Colonic mucosa (tissue), 4 donors: ENCODE results near the gene EVA1C. TPM values are rescaled to one million over a fixed set of nuclear protein-coding genes. Genes with fewer than 3 reads are reported as not detected.
"Not testable (repeated sequence)": the region's sequence is repeated elsewhere in the genome, so short reads cannot be mapped to it uniquely, and the experiment has no call there.

ENCODE experiments used
- DNase-seq: peaks from one replicate; pipeline ENCODE4 v3.0.0-alpha.2; 2020
- H3K27ac ChIP-seq: fragments of 200-600 bp; one replicate; pipeline ENCODE4 v1.8.0; 2021
- H3K27me3 ChIP-seq: fragments of 200-600 bp; one replicate; pipeline ENCODE4 v1.8.0; 2021
- H3K36me3 ChIP-seq: fragments of 200-600 bp; one replicate; pipeline ENCODE4 v1.8.0; 2021
- H3K4me1 ChIP-seq: fragments of 200-600 bp; one replicate; pipeline ENCODE4 v1.8.0; 2021; ENCODE audit warnings: mild to moderate bottlenecking
- H3K4me3 ChIP-seq: fragments of 200-600 bp; one replicate; pipeline ENCODE4 v1.8.0; 2021
- H3K9ac ChIP-seq, 2 donors: one replicate each; pipeline ENCODE4 v1.7.0; 2013; ENCODE audit warnings: control low read depth in 2 of 2, low read depth in 2 of 2, low read length in 2 of 2
- H3K9me3 ChIP-seq: fragments of 200-600 bp; one replicate; pipeline ENCODE4 v1.8.0; 2021
- intact Hi-C: fragments of 100-400 bp; cut with DNase I; formaldehyde crosslinking; loops from one replicate; pipeline ENCODE4 v1.14.1; 2022
- total RNA-seq, 2 donors: library from RNA; stranded (reverse); fragmentation: NEBNext Ultra II Directional in 1 of 2; extraction: Animal tissue kit (Norgen Biotek cat#: 25700) in 1 of 2; gene quantifications; one replicate each; pipeline ENCODE4 v1.2.1, GENCODE V29; 2021
- TF ChIP-seq, protein P1 (sequence below): fragments of 200-600 bp; IDR thresholded peaks from one replicate; pipeline ENCODE4 v1.8.0; 2022; ENCODE audit warnings: antibody characterized with exemption, mild to moderate bottlenecking
- donor health status: healthy.
- donor health status: DM: no; HTN: no; CAD: no.
- donor health status: DM: no; HTN: no; CAD: no.

EVA1C gene
- total RNA-seq, 2 donors from 2014 or later, result 7.3 to 9.9 TPM

DNA sequence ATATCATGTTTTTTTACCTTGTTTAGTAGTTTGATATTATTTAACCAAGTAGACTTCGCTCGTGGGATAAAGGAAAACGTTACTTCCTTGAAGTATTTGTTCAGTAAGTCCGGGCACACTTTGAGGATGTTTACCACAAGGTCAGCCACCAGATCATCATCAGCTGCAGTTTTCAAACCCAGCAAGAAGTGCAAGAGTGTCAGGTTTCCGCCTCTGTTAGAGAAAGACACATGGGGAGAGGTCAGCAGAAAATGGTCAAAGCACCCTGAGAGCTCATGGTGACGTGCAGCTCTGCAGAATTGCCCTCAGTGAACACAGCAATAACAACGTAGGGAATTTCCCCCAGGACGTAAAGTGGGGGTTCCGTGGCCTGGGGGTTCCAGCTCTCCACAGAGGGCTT, 44.1 kb upstream of the EVA1C start:
- no peak for DNase-seq
- no peak overlapping the region for H3K4me3 ChIP-seq
- no peak overlapping the region for H3K9ac ChIP-seq
- TF ChIP-seq, protein P1, sequence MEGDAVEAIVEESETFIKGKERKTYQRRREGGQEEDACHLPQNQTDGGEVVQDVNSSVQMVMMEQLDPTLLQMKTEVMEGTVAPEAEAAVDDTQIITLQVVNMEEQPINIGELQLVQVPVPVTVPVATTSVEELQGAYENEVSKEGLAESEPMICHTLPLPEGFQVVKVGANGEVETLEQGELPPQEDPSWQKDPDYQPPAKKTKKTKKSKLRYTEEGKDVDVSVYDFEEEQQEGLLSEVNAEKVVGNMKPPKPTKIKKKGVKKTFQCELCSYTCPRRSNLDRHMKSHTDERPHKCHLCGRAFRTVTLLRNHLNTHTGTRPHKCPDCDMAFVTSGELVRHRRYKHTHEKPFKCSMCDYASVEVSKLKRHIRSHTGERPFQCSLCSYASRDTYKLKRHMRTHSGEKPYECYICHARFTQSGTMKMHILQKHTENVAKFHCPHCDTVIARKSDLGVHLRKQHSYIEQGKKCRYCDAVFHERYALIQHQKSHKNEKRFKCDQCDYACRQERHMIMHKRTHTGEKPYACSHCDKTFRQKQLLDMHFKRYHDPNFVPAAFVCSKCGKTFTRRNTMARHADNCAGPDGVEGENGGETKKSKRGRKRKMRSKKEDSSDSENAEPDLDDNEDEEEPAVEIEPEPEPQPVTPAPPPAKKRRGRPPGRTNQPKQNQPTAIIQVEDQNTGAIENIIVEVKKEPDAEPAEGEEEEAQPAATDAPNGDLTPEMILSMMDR, result no peak
- no peaks in the 10 kb centered on the region for H3K9me3 ChIP-seq
- no peak overlapping the region for H3K27ac ChIP-seq
- no peaks in the 10 kb centered on the region for H3K27me3 ChIP-seq
- H3K4me1 ChIP-seq, result no peaks in the 10 kb centered on the region
- intact Hi-C loops, result no loop called here
- H3K36me3 ChIP-seq, result no peaks in the 10 kb centered on the region

DNA sequence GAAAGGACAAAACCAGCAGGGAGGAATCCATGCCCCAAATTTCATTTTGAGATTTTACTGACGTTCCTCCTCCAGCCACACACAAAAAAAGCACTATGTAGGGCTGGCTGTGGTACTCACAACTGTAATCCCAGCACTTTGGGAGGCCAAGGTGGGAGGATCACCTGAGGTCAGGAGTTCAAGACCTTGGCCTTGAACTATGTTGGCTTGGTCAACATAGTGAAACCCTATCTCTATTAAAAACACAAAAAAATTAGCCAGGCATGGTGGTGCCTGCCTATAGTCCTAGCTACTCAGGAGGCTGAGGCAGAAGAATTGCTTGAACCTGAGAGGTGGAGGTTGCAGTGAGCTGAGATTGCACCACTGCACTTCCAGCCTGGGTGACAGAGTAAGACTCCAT, 43.5 kb upstream of the EVA1C start:
- intact Hi-C loops, H3K9me3 ChIP-seq, H3K4me1 ChIP-seq, H3K9ac ChIP-seq, H3K27me3 ChIP-seq, H3K27ac ChIP-seq, DNase-seq, H3K4me3 ChIP-seq, H3K36me3 ChIP-seq: not testable (repeated sequence)

DNA sequence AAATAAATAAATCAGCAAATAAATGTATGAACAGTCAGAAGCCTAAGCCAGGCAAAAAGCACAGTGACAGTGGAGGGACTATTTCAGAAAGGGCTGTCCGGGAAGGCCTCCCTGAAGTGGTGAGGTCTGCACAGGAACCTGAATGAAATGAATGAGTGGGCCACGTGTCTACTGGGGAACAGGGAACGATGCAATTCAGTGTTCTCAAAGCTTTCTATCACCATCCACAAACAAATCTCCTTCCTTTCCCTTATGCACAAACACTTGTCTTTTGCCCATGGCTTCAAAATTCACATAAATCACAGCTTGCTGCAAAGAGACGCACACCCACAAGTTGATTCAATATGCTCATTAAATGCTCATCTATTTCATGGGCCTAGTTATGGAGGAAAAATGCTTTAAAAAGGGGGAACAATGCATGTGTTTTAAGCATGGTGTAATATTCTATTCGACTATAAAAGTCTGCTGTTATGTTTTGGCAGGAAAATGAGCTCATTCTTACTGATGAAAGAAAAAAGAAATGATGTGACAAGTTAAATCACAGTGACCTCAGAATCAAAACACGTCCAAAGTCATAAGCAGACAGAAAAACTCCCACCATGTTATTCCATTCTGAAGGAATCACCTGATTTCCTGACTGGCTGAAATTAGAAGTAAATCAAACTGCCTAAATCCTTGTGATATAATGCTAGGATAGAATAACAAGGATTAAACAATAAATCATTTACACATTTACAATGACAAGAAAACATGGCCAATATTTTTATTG, 41.3 kb upstream of the EVA1C start:
- Histone ChIP-seq H3K27me3 (no peaks in the 10 kb centered on the region), H3K4me3 (no peak overlapping the region), H3K4me1 (no peaks in the 10 kb centered on the region), H3K9ac (no peak overlapping the region), H3K27ac (no peak overlapping the region), H3K9me3 (no peaks in the 10 kb centered on the region), H3K36me3 (no peaks in the 10 kb centered on the region)
- intact Hi-C loops, result no loop called here
- no peak for DNase-seq
- TF ChIP-seq, protein P1, result no peak

DNA sequence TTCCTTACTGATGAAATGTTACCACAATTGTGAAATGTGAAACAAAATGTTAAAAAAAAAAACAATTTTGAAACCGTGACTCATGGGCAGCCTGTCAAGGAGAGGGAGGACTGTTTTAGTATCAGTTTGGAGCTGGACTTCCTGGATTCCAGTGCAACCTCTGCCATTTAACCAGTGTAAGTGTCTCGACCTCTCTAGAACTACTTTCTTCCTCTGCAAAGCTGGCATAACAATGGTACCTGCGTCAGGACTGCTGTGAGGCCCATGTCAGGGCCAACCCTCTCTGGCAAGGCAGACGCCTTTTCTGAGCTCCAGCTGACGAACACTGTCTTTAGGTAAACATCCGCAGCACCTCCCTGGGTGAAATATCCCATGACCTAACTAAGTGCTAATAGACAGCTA, 40.6 kb upstream of the EVA1C start:
- no peaks in the 10 kb centered on the region for H3K4me1 ChIP-seq

DNA sequence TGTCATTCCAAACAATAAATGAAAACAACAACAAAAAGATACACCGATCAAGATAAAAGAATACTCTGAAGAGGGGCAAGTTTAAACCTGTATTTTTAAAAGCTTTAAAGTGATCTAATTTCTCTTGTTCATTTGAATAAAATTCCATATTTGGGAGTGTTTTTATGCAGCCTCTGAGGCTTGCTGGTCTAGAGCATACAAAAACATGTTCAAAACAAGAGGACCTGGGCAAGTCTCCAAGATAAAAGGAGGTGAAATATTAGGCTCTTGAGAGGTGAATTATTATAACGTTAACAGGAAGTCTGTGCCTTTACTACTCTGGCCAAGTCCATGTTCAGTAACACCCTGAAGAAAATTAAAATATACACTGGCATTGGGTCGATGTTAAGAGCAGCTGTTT, 39.8 kb upstream of the EVA1C start:
- Histone ChIP-seq H3K36me3 (no peaks in the 10 kb centered on the region), H3K27ac (no peak overlapping the region), H3K27me3 (no peaks in the 10 kb centered on the region), H3K9me3 (no peaks in the 10 kb centered on the region), H3K4me3 (no peak overlapping the region), H3K4me1 (no peaks in the 10 kb centered on the region), H3K9ac (no peak overlapping the region)
- DNase-seq, result no peak
- TF ChIP-seq, protein P1, result no peak
- intact Hi-C loops, result no loop called here

More for the DNA sequence above, 40.6 kb upstream of the EVA1C start:
- no peak overlapping the region for H3K9ac ChIP-seq
- DNase-seq, result no peak
- intact Hi-C loops, result no loop called here
- H3K9me3 ChIP-seq, result no peaks in the 10 kb centered on the region
- no peaks in the 10 kb centered on the region for H3K27me3 ChIP-seq
- no peaks in the 10 kb centered on the region for H3K36me3 ChIP-seq
- H3K27ac ChIP-seq, result no peak overlapping the region
- no peak overlapping the region for H3K4me3 ChIP-seq
- TF ChIP-seq, protein P1, result no peak

DNA sequence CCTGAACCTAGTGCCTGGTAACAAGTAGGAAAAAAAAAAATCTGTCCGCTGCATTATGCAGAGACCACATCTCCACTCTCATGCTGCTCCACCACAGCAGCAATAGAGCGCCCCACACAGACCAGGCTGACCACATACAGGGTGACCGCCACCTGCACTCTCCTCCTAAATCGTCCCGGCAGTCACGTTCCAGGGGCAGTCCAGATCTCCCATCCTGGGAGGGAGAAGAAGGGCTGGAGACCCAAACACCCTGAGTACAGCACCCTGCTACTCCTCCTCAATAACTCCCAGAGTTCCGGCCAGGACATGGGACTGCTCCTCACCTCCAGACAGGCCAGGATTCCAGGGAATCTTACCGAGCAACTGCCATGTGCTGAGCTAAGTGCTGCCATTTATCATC, 35.0 kb upstream of the EVA1C start:
- no peak overlapping the region for H3K4me3 ChIP-seq
- H3K36me3 ChIP-seq, result no peaks in the 10 kb centered on the region
- H3K27ac ChIP-seq, result no peak overlapping the region
- DNase-seq, result no peak
- no peaks in the 10 kb centered on the region for H3K9me3 ChIP-seq
- TF ChIP-seq, protein P1, result no peak
- no peaks in the 10 kb centered on the region for H3K27me3 ChIP-seq
- no peak overlapping the region for H3K9ac ChIP-seq
- intact Hi-C loops, result no loop called here
- no peaks in the 10 kb centered on the region for H3K4me1 ChIP-seq
